ENCODE measurements around the gene STAM2.

- no peak for TF ChIP-seq CTCF (IDR thresholded peaks at IDR 0.05; ENCODE audit: low read length)
- no peak for TF ChIP-seq EZH2 (optimal IDR thresholded peaks at IDR 0.05; ENCODE audit: low read depth, low read length)
- no peak for TF ChIP-seq EZH2phosphoT487 (IDR thresholded peaks at IDR 0.05; ENCODE audit: low read length)
These were observed 10.7 kb upstream of the STAM2 start for GRCh38 chr2:152186262-152186661.
